Suprapubic skin (tissue), 4 donors: ENCODE results near the gene DDAH1.

Experiments used
- POLR2A ChIP-seq, 2 donors: fragments of 450-650 bp; IDR thresholded peaks; one replicate each; pipeline ENCODE4 v1.6.1; 2017; ENCODE audit warnings: antibody characterized with exemption in 2 of 2, mild to moderate bottlenecking in 2 of 2, moderate library complexity in 2 of 2
- POLR2AphosphoS5 ChIP-seq, 3 donors: sonication (generic); formaldehyde crosslinking; IDR thresholded peaks; one replicate each; pipeline ENCODE4 v1.6.1; 2017; ENCODE audit warnings: antibody characterized with exemption in 3 of 3
- TF ChIP-seq, protein P1 (sequence below), 2 donors: fragments of 200-600 bp in 1 of 2; fragments of 450-650 bp in 1 of 2; sonication (generic) in 1 of 2; IDR thresholded peaks; one replicate each; pipeline ENCODE4 v1.5.1; 2016 to 2019; ENCODE audit warnings: antibody characterized with exemption in 2 of 2, mild to moderate bottlenecking in 1 of 2, moderate library complexity in 1 of 2

DNA sequence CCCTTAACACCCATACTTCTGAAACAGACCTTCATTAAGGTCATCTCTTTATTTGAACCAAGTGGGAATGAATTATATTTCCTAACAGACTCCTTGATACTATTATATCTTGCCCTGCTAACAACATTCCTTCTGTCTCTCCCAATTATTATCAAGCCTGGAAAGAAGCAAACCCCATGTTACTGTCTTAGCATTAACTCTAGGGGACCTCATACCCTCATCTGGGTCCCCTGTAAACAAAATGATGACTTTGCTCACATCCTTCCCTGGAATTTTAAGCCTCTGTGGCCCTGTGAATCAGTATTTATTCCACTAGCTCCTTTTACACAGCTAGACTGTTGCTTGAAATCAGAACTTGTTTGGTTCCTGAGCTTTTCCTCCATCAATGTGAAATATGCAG is 150.2 kb downstream of the DDAH1 start:
- TF ChIP-seq, protein P1, sequence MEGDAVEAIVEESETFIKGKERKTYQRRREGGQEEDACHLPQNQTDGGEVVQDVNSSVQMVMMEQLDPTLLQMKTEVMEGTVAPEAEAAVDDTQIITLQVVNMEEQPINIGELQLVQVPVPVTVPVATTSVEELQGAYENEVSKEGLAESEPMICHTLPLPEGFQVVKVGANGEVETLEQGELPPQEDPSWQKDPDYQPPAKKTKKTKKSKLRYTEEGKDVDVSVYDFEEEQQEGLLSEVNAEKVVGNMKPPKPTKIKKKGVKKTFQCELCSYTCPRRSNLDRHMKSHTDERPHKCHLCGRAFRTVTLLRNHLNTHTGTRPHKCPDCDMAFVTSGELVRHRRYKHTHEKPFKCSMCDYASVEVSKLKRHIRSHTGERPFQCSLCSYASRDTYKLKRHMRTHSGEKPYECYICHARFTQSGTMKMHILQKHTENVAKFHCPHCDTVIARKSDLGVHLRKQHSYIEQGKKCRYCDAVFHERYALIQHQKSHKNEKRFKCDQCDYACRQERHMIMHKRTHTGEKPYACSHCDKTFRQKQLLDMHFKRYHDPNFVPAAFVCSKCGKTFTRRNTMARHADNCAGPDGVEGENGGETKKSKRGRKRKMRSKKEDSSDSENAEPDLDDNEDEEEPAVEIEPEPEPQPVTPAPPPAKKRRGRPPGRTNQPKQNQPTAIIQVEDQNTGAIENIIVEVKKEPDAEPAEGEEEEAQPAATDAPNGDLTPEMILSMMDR (IDR thresholded peaks at IDR 0.05), result no peak
- TF ChIP-seq POLR2A (IDR thresholded peaks at IDR 0.05) (no peak), POLR2AphosphoS5 (IDR thresholded peaks at IDR 0.05) (no peak)
